HG02642 (cell line): ENCODE measurements around the gene MED17.

Source experiments
- ATAC-seq: cut with Tn5 transposase; IDR thresholded peaks from one replicate; pipeline ENCODE4 v1.9.1; 2021; ENCODE audit warnings: mild to moderate bottlenecking; ENCODE audit not compliant: unreplicated experiment, poor library complexity

MED17 gene

DNA sequence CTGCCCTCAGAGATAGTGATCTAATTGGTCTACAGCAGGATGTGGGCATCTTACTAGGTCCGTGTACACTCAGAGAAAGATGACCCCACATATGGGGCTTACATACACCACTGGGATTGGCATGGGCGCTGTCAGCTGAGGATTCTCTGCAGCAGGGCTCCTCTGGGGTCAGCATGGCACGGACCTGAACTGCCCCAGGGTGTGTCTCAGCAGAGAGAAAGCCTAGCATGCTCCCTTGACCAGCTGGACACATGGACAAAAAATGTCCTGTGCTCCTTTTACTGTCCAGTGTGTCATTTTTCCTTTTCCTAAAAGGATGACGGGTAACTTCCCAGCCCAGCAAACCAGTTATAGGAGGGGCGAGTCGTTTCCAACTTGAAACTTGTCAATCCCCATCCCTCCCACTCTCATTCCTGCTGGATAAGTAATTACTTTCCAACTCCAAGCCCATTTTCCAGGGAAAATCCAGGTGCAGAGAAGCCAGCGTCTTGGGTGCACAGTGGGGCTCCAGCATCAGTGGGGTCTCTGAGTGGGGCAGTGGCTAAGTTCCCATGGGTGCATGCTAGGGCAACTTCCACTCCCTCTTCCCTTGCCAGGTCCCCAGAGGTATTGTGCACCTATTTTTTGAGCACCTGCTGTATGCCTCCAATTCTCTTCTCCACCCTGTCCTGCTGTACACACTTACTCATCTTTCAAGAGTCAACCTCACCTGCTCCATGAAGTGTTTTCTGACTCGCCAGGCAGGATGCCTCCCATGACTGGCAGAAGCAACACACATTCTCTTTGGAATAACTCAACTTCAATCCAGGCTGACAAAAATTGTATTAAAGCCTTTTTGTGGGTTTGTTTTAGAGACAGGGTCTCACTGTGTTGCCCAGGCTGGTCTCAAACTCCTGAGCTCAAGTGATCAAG is 61.4 kb downstream of the MED17 start:
- no peak for ATAC-seq

DNA sequence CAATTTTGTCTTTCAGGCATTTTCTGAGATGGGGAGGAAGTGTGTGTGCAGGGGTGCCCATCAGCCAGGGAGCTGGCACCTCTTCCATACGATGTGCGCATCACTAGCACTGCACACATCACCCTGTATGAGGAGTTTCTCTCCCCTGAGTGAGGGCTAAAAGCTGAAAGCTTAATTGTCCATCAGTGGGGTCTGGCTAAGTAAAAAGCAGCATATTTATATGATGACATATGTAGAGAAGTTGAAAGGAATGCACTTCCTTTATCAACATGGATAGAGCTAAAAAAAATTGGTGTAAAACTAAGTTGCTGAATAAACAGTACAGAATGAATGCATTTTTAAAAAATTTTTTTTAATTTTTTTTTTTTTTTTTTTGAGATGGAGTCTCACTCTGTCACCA is 62.3 kb downstream of the MED17 start:
- no peak for ATAC-seq

DNA sequence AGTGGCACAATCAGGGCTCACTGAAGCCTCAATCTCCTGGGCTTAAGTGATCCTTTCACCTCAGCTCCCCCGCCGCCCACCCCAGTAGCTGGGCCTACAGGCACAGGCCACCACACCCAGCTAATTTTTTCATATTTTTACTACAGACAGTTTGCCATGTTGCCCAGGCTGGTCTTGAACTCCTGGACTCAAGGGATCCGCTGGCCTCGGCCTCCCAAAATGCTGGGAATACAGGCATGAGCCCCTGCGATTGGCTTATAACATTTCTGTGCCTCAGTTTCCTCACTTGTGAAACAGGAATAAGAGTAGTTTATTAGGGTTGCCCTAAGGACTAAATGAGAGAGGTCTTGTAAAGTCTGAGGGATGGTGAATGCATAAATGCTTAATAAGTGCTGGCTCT is 65.1 kb downstream of the MED17 start:
- no peak for ATAC-seq

GRCh38 chr11:93849751-93850593 is 65.9 kb downstream of the MED17 start:
- no peak for ATAC-seq

- no peak for ATAC-seq
Measured at GRCh38 chr11:93850594-93851018, 66.5 kb downstream of the MED17 start, which contains the start of gene VSTM5. Gene VSTM5 (minus strand): TSS chr11:93850618. CDS start chr11:93850502, 116 bp downstream.

GRCh38 chr11:93852242-93852641 is 68.2 kb downstream of the MED17 start:
- no peak for ATAC-seq

DNA sequence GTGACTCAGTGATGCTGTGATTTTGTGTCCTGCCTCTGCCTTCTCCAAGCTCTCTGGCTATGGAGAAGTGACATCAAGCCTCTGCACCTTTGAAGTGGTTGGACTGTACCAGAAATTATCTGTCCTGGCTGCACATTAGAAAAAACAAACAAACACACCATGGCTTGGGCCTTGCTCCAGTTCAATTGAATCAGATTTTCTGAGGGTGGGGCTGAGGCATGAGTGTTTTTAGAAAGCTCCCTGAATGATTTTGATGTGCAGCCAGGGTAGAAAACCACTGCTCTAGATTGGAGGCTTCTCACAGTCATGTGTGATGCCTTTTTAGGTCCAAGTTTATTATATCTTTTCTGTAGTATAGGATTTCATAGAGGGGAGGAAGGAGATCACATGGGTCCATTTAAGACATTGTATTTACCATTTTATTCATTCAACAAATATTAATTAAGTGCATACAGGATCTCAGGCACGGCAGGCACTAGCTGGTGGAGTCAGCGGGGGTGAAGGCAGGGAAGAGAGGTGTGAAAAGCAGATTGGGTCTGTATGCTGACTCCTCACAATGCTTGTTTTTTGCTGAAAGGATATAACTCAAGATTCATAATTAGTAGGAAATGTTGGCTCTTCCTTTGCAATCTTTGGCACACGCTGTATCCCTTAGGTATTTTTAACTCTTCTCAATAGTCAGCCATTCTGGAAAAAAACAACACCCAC is 73.5 kb downstream of the MED17 start:
- no peak for ATAC-seq

GRCh38 chr11:93858121-93858775 is 74.2 kb downstream of the MED17 start:
- no peak for ATAC-seq

- no peak for ATAC-seq
Measured at GRCh38 chr11:93861808-93862207, 77.7 kb downstream of the MED17 start.
